HG03196 (cell line): Measurements from ENCODE around the gene ARHGAP26.

Experiments used
- ATAC-seq: cut with Tn5 transposase; IDR thresholded peaks from one replicate; pipeline ENCODE4 v1.9.1; 2021; ENCODE audit not compliant: unreplicated experiment

Gene ARHGAP26

DNA sequence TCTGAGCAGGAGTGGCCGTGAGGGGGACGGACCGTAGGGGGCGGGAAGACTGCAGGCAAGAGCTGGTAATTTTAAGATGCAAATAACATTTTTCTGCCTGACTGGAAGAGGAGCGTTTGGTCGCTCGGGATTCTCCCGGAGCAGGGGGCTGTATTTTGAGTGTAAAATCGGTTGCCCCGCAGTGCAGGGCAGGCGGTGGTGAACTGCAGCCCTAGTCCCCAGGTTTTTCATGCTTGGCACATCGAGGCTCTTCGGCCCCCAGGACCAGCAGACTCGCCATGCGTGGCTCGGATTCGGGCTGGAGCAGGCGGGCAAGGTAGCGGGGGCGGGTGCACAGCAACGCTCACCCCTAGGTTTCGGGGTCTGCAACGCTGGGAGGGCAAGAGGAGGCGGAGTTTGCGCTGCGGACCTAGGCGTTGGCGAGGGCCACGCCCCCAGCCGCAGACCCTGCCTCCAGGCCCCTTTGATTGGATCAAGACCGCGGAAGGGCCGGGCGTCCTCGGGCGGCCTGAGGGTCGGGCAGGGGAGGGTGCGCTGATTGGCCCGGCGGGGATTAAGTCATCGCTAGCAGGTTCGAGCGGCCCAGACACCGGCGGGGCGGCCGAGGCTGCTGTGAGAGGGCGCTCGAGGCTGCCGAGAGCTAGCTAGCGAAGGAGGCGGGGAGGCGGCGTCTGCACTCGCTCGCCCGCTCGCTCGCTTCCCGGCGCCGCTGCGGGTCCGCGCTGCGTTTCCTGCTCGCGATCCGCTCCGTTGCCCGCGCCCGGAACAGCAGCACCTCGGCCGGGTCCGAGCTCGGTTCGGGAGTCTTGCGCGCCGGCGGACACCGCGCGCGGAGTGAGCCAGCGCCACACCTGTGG lies at the start of gene ARHGAP26:
Gene ARHGAP26 (plus strand): TSS at position 585 of the 857 bp plus-strand sequence. CDS start 385 bp downstream, outside the sequence.
- peak; percentile 98 for ATAC-seq

GRCh38 chr5:142720641-142721271 lies 49.4 kb upstream of the ARHGAP26 start:
- ATAC-seq = no peak

GRCh38 chr5:142722146-142722545 lies 48.0 kb upstream of the ARHGAP26 start:
- ATAC-seq = no peak

- ATAC-seq = no peak
These were observed 47.3 kb upstream of the ARHGAP26 start for GRCh38 chr5:142722896-142723295.

GRCh38 chr5:142724821-142725220 lies 45.4 kb upstream of the ARHGAP26 start:
- no peak for ATAC-seq

GRCh38 chr5:142725231-142726187 lies 44.7 kb upstream of the ARHGAP26 start:
- no peak for ATAC-seq

DNA sequence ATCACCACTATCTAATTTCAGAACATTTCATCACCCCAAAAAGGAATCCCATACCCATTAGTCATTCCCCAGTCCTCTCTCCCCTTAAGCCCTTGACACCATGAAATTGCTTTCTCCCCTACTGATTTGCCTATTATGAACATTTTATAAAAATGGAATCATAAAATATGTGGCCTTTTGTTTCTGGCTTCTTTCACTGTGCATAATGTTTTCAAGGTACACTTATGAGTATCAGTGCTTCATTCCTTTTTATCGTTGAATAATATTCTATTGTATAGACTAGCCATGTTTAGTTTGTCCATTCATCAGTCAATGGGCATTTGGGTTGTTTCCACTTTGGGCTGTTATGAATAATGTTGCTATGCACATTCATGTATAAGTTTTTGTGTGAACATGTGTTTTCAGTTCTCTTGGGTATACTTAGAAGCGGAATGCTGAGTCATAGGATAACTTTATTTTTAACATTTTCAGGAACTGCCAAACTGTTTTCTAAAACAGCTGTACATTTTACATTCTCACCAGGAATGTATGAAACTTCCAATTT lies 43.9 kb upstream of the ARHGAP26 start:
- ATAC-seq = no peak

- no peak for ATAC-seq
These were observed 42.5 kb upstream of the ARHGAP26 start for GRCh38 chr5:142727735-142728047.

DNA sequence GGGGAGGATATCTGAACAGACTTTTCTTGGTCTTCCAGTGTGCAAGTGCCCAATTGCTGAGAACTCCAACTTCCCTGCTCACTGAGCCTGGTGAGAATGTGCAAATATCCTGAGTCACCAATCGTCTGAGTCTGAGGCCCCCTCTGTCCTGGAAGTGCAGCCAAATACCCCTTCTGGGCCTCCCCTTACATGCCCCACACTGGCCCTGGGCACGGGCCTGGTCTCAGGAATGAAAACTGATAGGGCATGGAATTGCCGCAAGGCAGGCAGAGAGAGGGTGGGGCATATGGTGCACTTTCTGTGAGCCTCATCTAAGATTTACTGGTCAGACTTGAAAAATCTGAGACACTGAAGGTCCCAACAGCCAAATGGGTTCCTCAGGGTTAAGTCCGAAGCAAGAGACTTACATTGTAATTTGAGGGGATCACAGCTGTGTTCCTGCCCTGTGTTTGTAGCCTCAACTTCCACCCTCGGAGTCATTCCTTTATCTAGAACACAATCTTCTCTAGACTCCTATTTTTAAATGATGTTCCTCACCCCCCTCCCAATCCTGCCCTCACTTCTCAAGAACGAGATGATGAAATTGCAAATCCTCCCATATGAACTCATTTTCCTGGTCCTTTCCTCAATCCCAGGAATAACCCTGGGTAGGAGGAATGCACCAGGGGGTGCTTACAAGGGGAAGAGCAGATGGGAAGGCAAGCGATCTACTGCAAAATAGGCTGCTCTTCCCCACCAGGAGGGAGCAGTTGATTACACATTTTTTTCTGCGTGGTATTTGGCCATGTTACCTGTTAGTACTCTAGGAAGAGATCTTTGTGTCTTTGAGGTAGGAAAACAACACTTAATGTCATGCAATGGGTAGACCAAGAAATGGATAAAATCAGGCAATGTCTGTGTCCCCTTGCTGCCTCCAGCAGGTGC lies 34.6 kb upstream of the ARHGAP26 start:
- ATAC-seq = no peak

DNA sequence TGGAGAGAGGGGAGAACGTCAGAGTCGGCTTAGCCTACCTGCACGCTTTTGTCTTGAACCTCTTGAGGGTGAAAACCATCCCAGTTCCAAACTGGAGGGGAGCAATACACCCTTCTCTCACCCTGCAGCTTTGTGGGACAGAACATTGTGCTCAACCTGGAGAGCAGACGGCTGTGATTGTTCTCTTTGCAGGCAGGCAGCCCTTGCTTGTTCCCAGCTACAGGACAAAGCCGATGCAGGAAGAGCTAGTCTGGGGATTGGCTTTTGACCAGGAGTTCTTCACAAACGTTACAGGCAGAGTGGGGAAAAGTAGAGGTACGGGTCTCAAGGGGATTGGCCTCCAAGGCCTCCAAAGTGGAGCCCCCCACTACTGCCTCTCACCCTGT lies 33.9 kb upstream of the ARHGAP26 start:
- ATAC-seq = no peak

DNA sequence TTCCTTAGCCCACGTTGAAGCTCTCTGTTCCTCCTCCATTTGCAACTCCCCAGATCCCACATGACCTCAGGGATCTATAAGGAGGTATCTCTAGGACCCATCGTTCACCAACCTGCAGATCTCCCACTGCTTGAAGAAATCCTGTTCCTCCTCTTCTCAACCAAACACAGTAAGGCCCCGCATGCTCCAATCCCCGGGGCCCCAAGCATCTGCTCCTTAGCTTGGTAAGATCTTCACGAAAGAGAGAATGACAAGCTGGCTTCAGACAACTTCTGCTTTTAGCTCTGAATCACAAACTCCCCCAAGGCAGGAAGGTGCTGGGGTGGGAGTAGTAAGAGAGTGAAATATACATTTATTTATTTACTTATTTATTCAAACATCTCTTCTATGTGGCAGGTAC lies 33.0 kb upstream of the ARHGAP26 start:
- ATAC-seq = no peak

- no peak for ATAC-seq
These were observed 29.5 kb upstream of the ARHGAP26 start for GRCh38 chr5:142740474-142741242.

- ATAC-seq = no peak
These were observed 26.4 kb upstream of the ARHGAP26 start for GRCh38 chr5:142743592-142744441.

DNA sequence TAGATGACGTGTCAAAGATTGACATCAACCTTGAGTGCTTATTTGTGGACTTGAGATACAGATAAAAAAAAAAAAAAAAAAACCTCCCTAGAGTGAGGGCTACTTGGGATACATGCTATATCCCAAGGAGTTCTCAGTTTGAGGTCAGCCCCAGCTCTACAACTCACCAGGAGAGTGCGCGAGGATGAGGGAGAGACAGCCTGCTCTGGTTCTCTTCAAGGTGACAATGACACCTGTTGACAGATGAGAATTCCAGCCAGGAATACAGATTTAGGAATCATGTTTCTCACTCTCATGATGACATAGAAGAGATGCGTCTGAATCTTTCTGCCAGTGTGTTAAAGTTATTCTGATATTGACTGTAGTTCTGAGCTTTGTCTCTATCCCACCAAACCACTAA lies 24.9 kb upstream of the ARHGAP26 start:
- ATAC-seq = no peak

- ATAC-seq = no peak
These were observed 23.4 kb upstream of the ARHGAP26 start for GRCh38 chr5:142746532-142747433.

DNA sequence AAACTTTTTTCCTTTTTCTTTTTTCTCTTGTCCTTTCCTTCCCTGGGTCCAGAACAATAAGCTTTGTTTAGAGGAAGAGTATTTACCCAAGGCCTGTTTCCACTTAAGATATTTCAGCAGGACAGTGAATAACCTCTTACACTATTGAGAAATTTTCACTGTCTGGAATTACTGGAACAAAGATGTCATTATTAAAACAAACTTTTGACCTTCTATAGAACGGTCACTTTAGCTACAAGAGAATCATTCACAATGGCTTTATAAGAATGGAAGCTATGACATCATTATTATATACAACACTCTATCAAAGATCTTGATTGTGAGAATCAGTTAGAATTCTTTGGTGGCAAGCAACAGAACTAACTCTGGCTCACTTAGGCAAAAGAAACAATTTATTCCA lies 22.0 kb upstream of the ARHGAP26 start:
- no peak for ATAC-seq

- ATAC-seq = no peak
These were observed 21.5 kb upstream of the ARHGAP26 start for GRCh38 chr5:142748568-142749249.
